ENCODE measurements around the gene DENND4A.

DNA sequence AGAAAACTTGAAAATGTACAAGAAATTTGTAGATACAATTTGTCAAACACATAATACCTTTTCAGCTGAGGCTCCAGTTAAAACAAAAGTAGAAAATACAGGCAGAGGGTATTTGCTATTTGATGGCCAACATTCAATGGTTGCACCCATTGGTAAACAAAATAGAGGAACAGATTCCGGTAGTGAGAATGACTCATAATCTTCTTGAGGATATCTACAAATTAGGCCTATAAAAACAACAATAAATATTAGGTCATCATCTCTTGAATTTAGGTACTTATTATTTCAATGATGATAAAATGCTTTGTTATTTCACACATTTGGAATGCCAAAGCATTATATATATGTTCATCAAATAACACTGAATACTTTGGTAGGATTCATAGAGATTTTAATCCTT lies 53.4 kb downstream of the DENND4A start:
- TF ChIP-seq, protein P1, sequence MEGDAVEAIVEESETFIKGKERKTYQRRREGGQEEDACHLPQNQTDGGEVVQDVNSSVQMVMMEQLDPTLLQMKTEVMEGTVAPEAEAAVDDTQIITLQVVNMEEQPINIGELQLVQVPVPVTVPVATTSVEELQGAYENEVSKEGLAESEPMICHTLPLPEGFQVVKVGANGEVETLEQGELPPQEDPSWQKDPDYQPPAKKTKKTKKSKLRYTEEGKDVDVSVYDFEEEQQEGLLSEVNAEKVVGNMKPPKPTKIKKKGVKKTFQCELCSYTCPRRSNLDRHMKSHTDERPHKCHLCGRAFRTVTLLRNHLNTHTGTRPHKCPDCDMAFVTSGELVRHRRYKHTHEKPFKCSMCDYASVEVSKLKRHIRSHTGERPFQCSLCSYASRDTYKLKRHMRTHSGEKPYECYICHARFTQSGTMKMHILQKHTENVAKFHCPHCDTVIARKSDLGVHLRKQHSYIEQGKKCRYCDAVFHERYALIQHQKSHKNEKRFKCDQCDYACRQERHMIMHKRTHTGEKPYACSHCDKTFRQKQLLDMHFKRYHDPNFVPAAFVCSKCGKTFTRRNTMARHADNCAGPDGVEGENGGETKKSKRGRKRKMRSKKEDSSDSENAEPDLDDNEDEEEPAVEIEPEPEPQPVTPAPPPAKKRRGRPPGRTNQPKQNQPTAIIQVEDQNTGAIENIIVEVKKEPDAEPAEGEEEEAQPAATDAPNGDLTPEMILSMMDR (IDR thresholded peaks at IDR 0.05), result no peak
- no peak for TF ChIP-seq POLR2A (IDR thresholded peaks at IDR 0.05)
